CD4-positive, alpha-beta T cell (primary cell): ENCODE results near the gene ITGB2. TPM values are rescaled to one million over a fixed set of nuclear protein-coding genes. Genes with fewer than 3 reads are reported as not detected.

Experiments used
- ATAC-seq: fragments of 200-7000 bp; cut with Tn5 transposase; one replicate; pipeline ENCODE4 v1.10.0; 2022; ENCODE audit warnings: mild to moderate bottlenecking; ENCODE audit not compliant: poor library complexity
- CTCF ChIA-PET: fragments of 350-600 bp; sonication (Branson Sonifier 250); formaldehyde crosslinking; loops from one replicate; lab custom pipeline; 2021; ENCODE audit warnings: antibody characterized with exemption, inconsistent platforms; lab: Charles Lee
- POLR2A ChIA-PET: fragments of 350-600 bp; sonication (Branson Sonifier 250); formaldehyde crosslinking; loops from one replicate; lab custom pipeline; 2021; ENCODE audit warnings: antibody characterized with exemption, inconsistent platforms; lab: Charles Lee
- DNase-seq, 14 experiments: peaks; one replicate each; pipeline ENCODE4 v3.0.0-alpha.2; 2013 to 2020; ENCODE audit warnings: mixed read lengths in 2 of 14
- H3K27ac ChIP-seq, 2 donors: one replicate each; pipeline versions ENCODE4 v1.5.1 to v1.7.0; 2013; ENCODE audit warnings: low read length in 2 of 2, low read depth in 1 of 2, mild to moderate bottlenecking in 1 of 2
- H3K27me3 ChIP-seq, 2 experiments: 1 replicate in 1 of 2; 2 replicates in 1 of 2; pipeline versions ENCODE4 v1.6.1 to v1.7.0; 2013; ENCODE audit warnings: low read length in 2 of 2, control low read depth in 1 of 2, mild to moderate bottlenecking in 1 of 2, moderate library complexity in 1 of 2; ENCODE audit not compliant: insufficient read depth in 2 of 2, control insufficient read depth in 1 of 2
- H3K36me3 ChIP-seq: one replicate; pipeline ENCODE4 v1.6.1; 2013; ENCODE audit warnings: low read length, control low read depth; ENCODE audit not compliant: insufficient read depth
- H3K4me1 ChIP-seq: one replicate; pipeline ENCODE4 v1.6.1; 2013; ENCODE audit warnings: low read length, control low read depth; ENCODE audit not compliant: insufficient read depth
- H3K4me3 ChIP-seq: one replicate; pipeline ENCODE4 v1.5.1; 2013; ENCODE audit warnings: mild to moderate bottlenecking, low read length, moderate library complexity
- H3K9me3 ChIP-seq, 2 experiments: 1 replicate in 1 of 2; 2 replicates in 1 of 2; pipeline versions ENCODE4 v1.6.1 to v1.7.0; 2013; ENCODE audit warnings: low read length in 2 of 2, mild to moderate bottlenecking in 2 of 2, control low read depth in 1 of 2, moderate library complexity in 1 of 2; ENCODE audit not compliant: control insufficient read depth in 1 of 2, insufficient read depth in 1 of 2
- H3K27ac Mint-ChIP-seq: one replicate; pipeline ENCODE4 v1.8.0; 2020; ENCODE audit warnings: mixed read lengths
- H3K27me3 Mint-ChIP-seq: one replicate; pipeline ENCODE4 v1.8.0; 2021; ENCODE audit warnings: mixed read lengths
- H3K36me3 Mint-ChIP-seq: one replicate; pipeline ENCODE4 v1.8.0; 2021; ENCODE audit warnings: low read depth, mixed read lengths
- H3K4me1 Mint-ChIP-seq: one replicate; pipeline ENCODE4 v1.8.0; 2021; ENCODE audit warnings: low read depth, mixed read lengths
- H3K4me3 Mint-ChIP-seq: one replicate; pipeline ENCODE4 v1.8.0; 2020; ENCODE audit warnings: mild to moderate bottlenecking, mixed read lengths
- H3K9me3 Mint-ChIP-seq: one replicate; pipeline ENCODE4 v1.8.0; 2020; ENCODE audit warnings: mixed read lengths
- intact Hi-C, 2 experiments: fragments of 100-400 bp; cut with DNase I in 1 of 2; cut with micrococcal nuclease in 1 of 2; formaldehyde crosslinking; loops; one replicate each; pipeline versions ENCODE4 v1.15.1 to v1.9.0; 2023 to 2025; cut with DNase I, micrococcal nuclease
- total RNA-seq, 174 experiments: library from RNA in 2 of 174; stranded (reverse) in 2 of 174; gene quantifications; one replicate each; pipeline ENCODE4 v1.2.3 and lab custom pipeline; 2021 to 2026
- TF ChIP-seq, protein P1 (sequence below): fragments of 200-600 bp; IDR thresholded peaks from one replicate; pipeline ENCODE4 v1.8.0; 2022; ENCODE audit warnings: antibody characterized with exemption, mild to moderate bottlenecking

Gene ITGB2
- total RNA-seq, 2 experiments from 2014 or later = 283 to 284 TPM

DNA sequence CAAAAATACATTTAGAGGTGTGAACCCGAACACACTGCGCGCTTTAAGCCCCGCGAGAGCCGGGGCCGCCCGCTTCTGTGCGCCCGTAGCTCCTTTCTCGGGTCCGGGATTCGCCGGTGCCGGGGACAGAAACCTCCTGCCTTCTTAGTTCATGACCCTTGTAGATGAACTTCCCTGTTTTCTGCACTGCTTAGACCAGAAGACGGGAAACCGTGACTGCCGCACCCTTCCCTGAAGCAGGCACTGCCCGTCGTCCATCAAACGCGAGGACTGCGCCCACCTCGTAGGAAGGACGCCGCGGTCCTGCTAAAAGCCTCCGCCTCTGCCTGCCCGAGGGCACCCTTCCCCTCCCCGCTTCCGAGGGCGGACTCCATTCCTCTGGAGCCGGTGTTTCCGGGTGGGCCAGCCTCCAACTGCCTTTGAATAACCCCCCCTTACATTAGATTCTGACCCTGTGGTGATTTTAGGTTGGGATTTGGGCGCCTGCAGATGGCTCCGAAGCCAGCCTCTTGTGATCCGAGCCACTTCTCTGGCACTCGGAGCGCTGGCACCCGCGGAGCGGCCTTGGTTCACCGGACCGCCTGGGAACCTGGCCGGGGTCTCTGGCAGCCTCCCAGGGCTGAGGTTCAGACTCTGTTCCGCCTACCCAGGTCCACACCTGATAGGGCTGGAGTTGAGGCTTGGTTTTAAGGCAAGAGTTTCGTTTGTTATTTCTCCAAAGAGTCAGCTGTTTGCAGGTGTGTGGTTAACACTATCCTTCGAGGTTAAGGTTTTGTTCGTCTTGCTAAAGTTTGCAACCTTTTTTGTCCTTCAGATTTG lies 46.0 kb downstream of the ITGB2 start:
- H3K4me3 Mint-ChIP-seq = peak overlapping the region; percentile 97
- peaks cover 51% of the 10 kb centered on the region for H3K4me1 ChIP-seq
- POLR2A ChIA-PET = interaction anchor here (0.9 to 4.1 kb wide), 32 partner anchors 8 to 536 kb away, joined by 3 to 55 read pairs (median 6); partner anchors contain the start of genes CFAP410, SLX9, SUMO3 and UBE2G2
- H3K27ac ChIP-seq = peak overlapping the region; percentile 78 to 81
- peaks cover 24% of the 10 kb centered on the region for H3K36me3 Mint-ChIP-seq
- H3K9me3 Mint-ChIP-seq = no peaks in the 10 kb centered on the region
- H3K36me3 ChIP-seq = no peaks in the 10 kb centered on the region
- no peak for ATAC-seq
- peak overlapping the region; percentile 71 for H3K4me3 ChIP-seq
- H3K9me3 ChIP-seq = no peaks in the 10 kb centered on the region
- TF ChIP-seq, protein P1, sequence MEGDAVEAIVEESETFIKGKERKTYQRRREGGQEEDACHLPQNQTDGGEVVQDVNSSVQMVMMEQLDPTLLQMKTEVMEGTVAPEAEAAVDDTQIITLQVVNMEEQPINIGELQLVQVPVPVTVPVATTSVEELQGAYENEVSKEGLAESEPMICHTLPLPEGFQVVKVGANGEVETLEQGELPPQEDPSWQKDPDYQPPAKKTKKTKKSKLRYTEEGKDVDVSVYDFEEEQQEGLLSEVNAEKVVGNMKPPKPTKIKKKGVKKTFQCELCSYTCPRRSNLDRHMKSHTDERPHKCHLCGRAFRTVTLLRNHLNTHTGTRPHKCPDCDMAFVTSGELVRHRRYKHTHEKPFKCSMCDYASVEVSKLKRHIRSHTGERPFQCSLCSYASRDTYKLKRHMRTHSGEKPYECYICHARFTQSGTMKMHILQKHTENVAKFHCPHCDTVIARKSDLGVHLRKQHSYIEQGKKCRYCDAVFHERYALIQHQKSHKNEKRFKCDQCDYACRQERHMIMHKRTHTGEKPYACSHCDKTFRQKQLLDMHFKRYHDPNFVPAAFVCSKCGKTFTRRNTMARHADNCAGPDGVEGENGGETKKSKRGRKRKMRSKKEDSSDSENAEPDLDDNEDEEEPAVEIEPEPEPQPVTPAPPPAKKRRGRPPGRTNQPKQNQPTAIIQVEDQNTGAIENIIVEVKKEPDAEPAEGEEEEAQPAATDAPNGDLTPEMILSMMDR = no peak
- H3K27me3 ChIP-seq = no peaks in the 10 kb centered on the region
- peak overlapping the region; percentile 92 for H3K27ac Mint-ChIP-seq
- no peaks in the 10 kb centered on the region for H3K27me3 Mint-ChIP-seq
- peak in 11 of 14 experiments; percentile 17 to 67 (median 37) for DNase-seq
- CTCF ChIA-PET = interaction anchor here (0.5 to 5.7 kb wide), 11 partner anchors 10 to 364 kb away, joined by 3 to 46 read pairs (median 3); partner anchors contain the start of genes SUMO3 and UBE2G2
- H3K4me1 Mint-ChIP-seq = peaks cover 50% of the 10 kb centered on the region
- intact Hi-C loops = loop anchor here (1.0 to 10.0 kb wide), 9 partner anchors 38 to 540 kb away; partner anchors contain the start of genes UBE2G2 (in 2 of the 2), ADARB1 (in 1 of the 2), CFAP410 (in 1 of the 2) and POFUT2 (in 1 of the 2)

DNA sequence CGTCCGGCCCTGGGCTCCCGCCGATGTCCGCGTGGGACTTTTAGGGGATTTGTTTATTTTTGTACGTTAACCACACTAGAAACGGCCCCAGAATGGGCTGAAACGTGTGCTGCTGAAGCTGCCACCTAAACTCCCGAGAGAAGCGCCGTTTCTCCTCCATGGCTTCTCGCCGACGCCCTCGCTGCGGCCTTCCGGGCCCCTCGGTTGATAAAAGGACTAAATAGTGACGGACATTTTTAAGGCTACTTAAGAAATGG lies 46.5 kb downstream of the ITGB2 start:
- peaks cover 54% of the 10 kb centered on the region for H3K4me1 Mint-ChIP-seq
- H3K27me3 ChIP-seq = no peaks in the 10 kb centered on the region
- H3K4me3 Mint-ChIP-seq = peak overlapping the region; percentile 97
- TF ChIP-seq, protein P1 = no peak
- peak overlapping the region; percentile 92 for H3K27ac Mint-ChIP-seq
- H3K4me3 ChIP-seq = peak overlapping the region; percentile 71
- intact Hi-C loops = loop anchor here (2.0 to 10.0 kb wide), 7 partner anchors 38 to 539 kb away; partner anchors contain the start of genes ADARB1 (in 1 of the 2), CFAP410 (in 1 of the 2) and POFUT2 (in 1 of the 2)
- H3K36me3 Mint-ChIP-seq = peaks cover 24% of the 10 kb centered on the region
- ATAC-seq = no peak
- peak overlapping the region; percentile 78 to 81 for H3K27ac ChIP-seq
- H3K36me3 ChIP-seq = no peaks in the 10 kb centered on the region
- ChIA-PET POLR2A (interaction anchor here (0.7 to 4.1 kb wide), 31 partner anchors 9 to 1146 kb away, joined by 3 to 55 read pairs (median 7); partner anchors contain the start of genes CFAP410, KRTAP12-3, SLX9 and SUMO3), CTCF (interaction anchor here (2.5 to 5.7 kb wide), 2 partner anchors 74 to 364 kb away, joined by 8 to 46 read pairs; partner anchors contain the start of gene UBE2G2)
- H3K9me3 Mint-ChIP-seq = no peaks in the 10 kb centered on the region
- H3K9me3 ChIP-seq = no peaks in the 10 kb centered on the region
- no peaks in the 10 kb centered on the region for H3K27me3 Mint-ChIP-seq
- peak in 1 of 14 experiments; percentile 40 for DNase-seq
- H3K4me1 ChIP-seq = peaks cover 56% of the 10 kb centered on the region
